HEK293 (cell line): Measurements from ENCODE around the gene PMF1.

Source experiments
- CTCF ChIA-PET: fragments of 350-600 bp; formaldehyde crosslinking; extraction: SDS; loops from one replicate; lab custom pipeline; 2021; ENCODE audit warnings: antibody characterized with exemption; lab: Yijun Ruan, JAX
- POLR2A ChIA-PET: fragments of 300-600 bp; formaldehyde crosslinking; extraction: SDS; loops from one replicate; lab custom pipeline; 2020; ENCODE audit warnings: antibody characterized with exemption, inconsistent platforms; lab: Yijun Ruan, JAX
- H3K27ac ChIP-seq: fragments of 200-500 bp; sonication (Bioruptor generic); 2 replicates; pipeline ENCODE4 v1.5.1; 2014; ENCODE audit warnings: low read depth, low read length, control low read depth, inconsistent platforms; ENCODE audit errors: extremely low read depth
- H3K36me3 ChIP-seq, 2 experiments: fragments of 200-500 bp in 1 of 2; sonication (Bioruptor generic) in 1 of 2; 1 replicate in 1 of 2; 2 replicates in 1 of 2; pipeline ENCODE4 v1.5.1; 2014 to 2017; ENCODE audit warnings: inconsistent platforms in 2 of 2, low read length in 2 of 2; ENCODE audit not compliant: control insufficient read depth in 2 of 2, insufficient read depth in 1 of 2
- H3K4me1 ChIP-seq: fragments of 200-500 bp; sonication (Bioruptor generic); 2 replicates; pipeline ENCODE4 v1.5.1; 2014; ENCODE audit warnings: mild to moderate bottlenecking, low read length, inconsistent platforms; ENCODE audit not compliant: control insufficient read depth, insufficient read depth
- H3K4me3 ChIP-seq: 2 replicates; pipeline ENCODE4 v1.5.1; 2011; ENCODE audit warnings: low read depth, mild to moderate bottlenecking, control low read depth, low read length, moderate library complexity
- H3K9me3 ChIP-seq: fragments of 200-500 bp; sonication (Bioruptor generic); 2 replicates; pipeline ENCODE4 v1.5.1; 2014; ENCODE audit warnings: low read depth, low read length, inconsistent platforms; ENCODE audit not compliant: control insufficient read depth, insufficient read depth
- KLF16 ChIP-seq: fragments of 450-650 bp; formaldehyde crosslinking; IDR thresholded peaks from 2 replicates; pipeline ENCODE4 v1.5.1; 2017; ENCODE audit warnings: missing biosample characterization, missing genetic modification characterization
- MZF1 ChIP-seq: fragments of 450-650 bp; formaldehyde crosslinking; IDR thresholded peaks from 2 replicates; pipeline ENCODE4 v1.5.1; 2017; ENCODE audit warnings: missing biosample characterization, missing genetic modification characterization, borderline replicate concordance
- OSR2 ChIP-seq: fragments of 450-650 bp; formaldehyde crosslinking; IDR thresholded peaks from 2 replicates; pipeline ENCODE4 v1.5.1; 2016; ENCODE audit warnings: missing biosample characterization, missing genetic modification characterization
- TCF7L2 ChIP-seq: IDR thresholded peaks from 2 replicates; pipeline ENCODE4 v1.6.1; 2011; ENCODE audit warnings: low read depth, mild to moderate bottlenecking, inconsistent platforms, low read length, moderate library complexity, borderline replicate concordance
- YY1 ChIP-seq: fragments of 450-650 bp; formaldehyde crosslinking; IDR thresholded peaks from 2 replicates; pipeline ENCODE4 v1.5.1; 2018; ENCODE audit warnings: missing biosample characterization, missing genetic modification characterization
- ZEB2 ChIP-seq: fragments of 450-650 bp; formaldehyde crosslinking; IDR thresholded peaks from 2 replicates; pipeline ENCODE4 v1.5.1; 2016; ENCODE audit warnings: missing biosample characterization, missing genetic modification characterization
- ZFHX2 ChIP-seq: fragments of 450-650 bp; formaldehyde crosslinking; conservative IDR thresholded peaks from 2 replicates; pipeline ENCODE4 v1.5.1; 2016; ENCODE audit warnings: missing biosample characterization, missing genetic modification characterization
- ZFP37 ChIP-seq: fragments of 450-650 bp; formaldehyde crosslinking; IDR thresholded peaks from 2 replicates; pipeline ENCODE4 v1.5.1; 2016; ENCODE audit warnings: missing biosample characterization, missing genetic modification characterization
- ZNF114 ChIP-seq: fragments of 450-650 bp; formaldehyde crosslinking; IDR thresholded peaks from 2 replicates; pipeline ENCODE4 v1.5.0; 2017; ENCODE audit warnings: missing biosample characterization, missing genetic modification characterization
- ZNF169 ChIP-seq: fragments of 450-650 bp; formaldehyde crosslinking; IDR thresholded peaks from 2 replicates; pipeline ENCODE4 v1.5.1; 2016; ENCODE audit warnings: missing biosample characterization, missing genetic modification characterization
- ZNF174 ChIP-seq: fragments of 450-650 bp; formaldehyde crosslinking; IDR thresholded peaks from 2 replicates; pipeline ENCODE4 v1.5.0; 2017; ENCODE audit warnings: missing biosample characterization, mild to moderate bottlenecking, missing genetic modification characterization
- ZNF223 ChIP-seq: fragments of 450-650 bp; formaldehyde crosslinking; IDR thresholded peaks from 2 replicates; pipeline ENCODE4 v1.5.1; 2016; ENCODE audit warnings: missing biosample characterization, missing genetic modification characterization
- ZNF501 ChIP-seq: fragments of 450-650 bp; formaldehyde crosslinking; IDR thresholded peaks from 2 replicates; pipeline ENCODE4 v1.5.1; 2016; ENCODE audit warnings: missing biosample characterization, missing genetic modification characterization
- ZNF521 ChIP-seq: fragments of 450-650 bp; formaldehyde crosslinking; IDR thresholded peaks from 2 replicates; pipeline ENCODE4 v1.5.1; 2017; ENCODE audit warnings: missing biosample characterization, mild to moderate bottlenecking, missing genetic modification characterization
- ZNF610 ChIP-seq: fragments of 450-650 bp; formaldehyde crosslinking; IDR thresholded peaks from 2 replicates; pipeline ENCODE4 v1.5.1; 2016; ENCODE audit warnings: missing biosample characterization, missing genetic modification characterization, borderline replicate concordance
- ZNF623 ChIP-seq: fragments of 450-650 bp; formaldehyde crosslinking; IDR thresholded peaks from 2 replicates; pipeline ENCODE4 v1.5.1; 2016; ENCODE audit warnings: missing biosample characterization, missing genetic modification characterization
- ZNF626 ChIP-seq: fragments of 450-650 bp; sonication (Bioruptor Pico); formaldehyde crosslinking; IDR thresholded peaks from 2 replicates; pipeline ENCODE4 v1.5.1; 2018; ENCODE audit warnings: missing biosample characterization, missing genetic modification characterization, inconsistent platforms
- ZNF837 ChIP-seq: fragments of 450-650 bp; formaldehyde crosslinking; IDR thresholded peaks from 2 replicates; pipeline ENCODE4 v1.5.1; 2016; ENCODE audit warnings: missing biosample characterization, missing genetic modification characterization
- ZNF843 ChIP-seq: fragments of 450-650 bp; formaldehyde crosslinking; IDR thresholded peaks from 2 replicates; pipeline ENCODE4 v1.5.1; 2016; ENCODE audit warnings: missing biosample characterization, missing genetic modification characterization
- ZSCAN16 ChIP-seq: fragments of 450-650 bp; formaldehyde crosslinking; IDR thresholded peaks from 2 replicates; pipeline ENCODE4 v1.5.1; 2016; ENCODE audit warnings: missing biosample characterization, missing genetic modification characterization
- ZSCAN30 ChIP-seq: fragments of 450-650 bp; IDR thresholded peaks from 2 replicates; pipeline ENCODE4 v1.5.1; 2018; ENCODE audit warnings: missing biosample characterization, mild to moderate bottlenecking, missing genetic modification characterization, moderate library complexity
- ZXDB ChIP-seq: fragments of 450-650 bp; formaldehyde crosslinking; IDR thresholded peaks from 2 replicates; pipeline ENCODE4 v1.5.1; 2016; ENCODE audit warnings: missing biosample characterization, missing genetic modification characterization
- TF ChIP-seq, protein P1 (sequence below): IDR thresholded peaks from 2 replicates; pipeline ENCODE4 v1.6.1; 2011; ENCODE audit warnings: mild to moderate bottlenecking, low read depth, low read length, borderline replicate concordance
- TF ChIP-seq, protein P2 (sequence below): fragments of 450-650 bp; formaldehyde crosslinking; conservative IDR thresholded peaks from 2 replicates; pipeline ENCODE4 v1.5.1; 2016; ENCODE audit warnings: low read depth, missing biosample characterization, missing genetic modification characterization
- TF ChIP-seq, protein P3 (sequence below): fragments of 450-650 bp; formaldehyde crosslinking; IDR thresholded peaks from 2 replicates; pipeline ENCODE4 v1.5.1; 2017; ENCODE audit warnings: missing biosample characterization, missing genetic modification characterization
- TF ChIP-seq, protein P4 (sequence below): fragments of 450-650 bp; formaldehyde crosslinking; IDR thresholded peaks from 2 replicates; pipeline ENCODE4 v1.5.1; 2016; ENCODE audit warnings: missing biosample characterization, missing genetic modification characterization

PMF1 gene

DNA sequence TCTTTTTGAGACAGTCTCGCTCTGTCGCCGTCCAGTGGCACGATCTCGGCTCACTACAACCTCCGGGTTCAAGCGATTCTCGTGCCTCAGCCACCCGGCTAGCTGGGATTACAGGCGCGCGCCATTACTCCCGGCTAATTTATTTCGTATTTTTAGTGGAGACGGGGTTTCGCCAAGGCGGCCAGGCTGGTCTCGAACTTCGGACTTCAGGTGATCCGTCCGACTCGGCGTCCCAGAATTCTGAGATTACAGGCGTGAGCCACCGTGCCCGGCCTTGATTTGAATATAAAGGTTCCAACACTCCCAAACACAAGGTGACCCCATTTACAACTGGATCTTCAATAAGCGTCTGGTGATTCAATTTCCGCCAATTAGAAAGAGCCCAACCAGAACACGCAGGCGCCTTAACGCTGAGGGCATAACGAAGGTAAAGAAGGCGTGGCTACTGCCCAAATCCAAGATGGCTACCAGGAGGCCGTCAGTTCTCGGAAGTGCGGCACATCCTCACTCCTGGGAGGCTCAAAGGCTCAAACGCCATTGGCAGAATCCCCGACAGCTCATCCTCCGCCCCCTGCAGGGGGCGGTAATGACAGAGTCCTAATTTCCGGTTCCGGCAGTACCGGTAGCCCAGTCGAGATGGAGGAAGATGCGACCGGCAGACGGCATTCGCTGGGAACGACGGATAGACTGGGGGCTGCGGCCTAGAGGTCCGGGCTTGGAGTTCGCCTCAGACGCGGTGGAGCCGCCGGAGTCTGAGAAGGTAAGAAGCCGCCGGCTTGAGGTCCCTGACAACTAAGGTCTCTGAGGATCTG lies 19.1 kb upstream of the PMF1 start, which contains the start of gene SLC25A44 (continued):
- no peak for TF ChIP-seq ZNF169
- TF ChIP-seq TCF7L2 = no peak
- no peak for TF ChIP-seq ZNF837 (tag by site-specific recombination)
- no peak for TF ChIP-seq ZNF223 (tag by site-specific recombination)
- TF ChIP-seq ZNF174 (tag by site-specific recombination) = no peak
- peak; percentile 63; the same call in 1 of the 2 replicates for TF ChIP-seq ZSCAN30
- peak; percentile 85 for TF ChIP-seq YY1 (tag by site-specific recombination)
- no peak for TF ChIP-seq OSR2
- TF ChIP-seq ZNF626 (tag by site-specific recombination) = no peak
- TF ChIP-seq, protein P1, sequence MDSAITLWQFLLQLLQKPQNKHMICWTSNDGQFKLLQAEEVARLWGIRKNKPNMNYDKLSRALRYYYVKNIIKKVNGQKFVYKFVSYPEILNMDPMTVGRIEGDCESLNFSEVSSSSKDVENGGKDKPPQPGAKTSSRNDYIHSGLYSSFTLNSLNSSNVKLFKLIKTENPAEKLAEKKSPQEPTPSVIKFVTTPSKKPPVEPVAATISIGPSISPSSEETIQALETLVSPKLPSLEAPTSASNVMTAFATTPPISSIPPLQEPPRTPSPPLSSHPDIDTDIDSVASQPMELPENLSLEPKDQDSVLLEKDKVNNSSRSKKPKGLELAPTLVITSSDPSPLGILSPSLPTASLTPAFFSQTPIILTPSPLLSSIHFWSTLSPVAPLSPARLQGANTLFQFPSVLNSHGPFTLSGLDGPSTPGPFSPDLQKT = peak; percentile 84
- TF ChIP-seq ZNF623 (tag by site-specific recombination) = no peak
- no peak for TF ChIP-seq ZNF521 (tag by site-specific recombination)
- 0 out of 2 replicates have a peak, but pooled peaks have one; percentile 19 for TF ChIP-seq ZNF843 (tag by site-specific recombination)
- 0 out of 2 replicates have a peak, but pooled peaks have one; percentile 45 for TF ChIP-seq ZEB2 (tag by site-specific recombination)
- TF ChIP-seq, protein P2, sequence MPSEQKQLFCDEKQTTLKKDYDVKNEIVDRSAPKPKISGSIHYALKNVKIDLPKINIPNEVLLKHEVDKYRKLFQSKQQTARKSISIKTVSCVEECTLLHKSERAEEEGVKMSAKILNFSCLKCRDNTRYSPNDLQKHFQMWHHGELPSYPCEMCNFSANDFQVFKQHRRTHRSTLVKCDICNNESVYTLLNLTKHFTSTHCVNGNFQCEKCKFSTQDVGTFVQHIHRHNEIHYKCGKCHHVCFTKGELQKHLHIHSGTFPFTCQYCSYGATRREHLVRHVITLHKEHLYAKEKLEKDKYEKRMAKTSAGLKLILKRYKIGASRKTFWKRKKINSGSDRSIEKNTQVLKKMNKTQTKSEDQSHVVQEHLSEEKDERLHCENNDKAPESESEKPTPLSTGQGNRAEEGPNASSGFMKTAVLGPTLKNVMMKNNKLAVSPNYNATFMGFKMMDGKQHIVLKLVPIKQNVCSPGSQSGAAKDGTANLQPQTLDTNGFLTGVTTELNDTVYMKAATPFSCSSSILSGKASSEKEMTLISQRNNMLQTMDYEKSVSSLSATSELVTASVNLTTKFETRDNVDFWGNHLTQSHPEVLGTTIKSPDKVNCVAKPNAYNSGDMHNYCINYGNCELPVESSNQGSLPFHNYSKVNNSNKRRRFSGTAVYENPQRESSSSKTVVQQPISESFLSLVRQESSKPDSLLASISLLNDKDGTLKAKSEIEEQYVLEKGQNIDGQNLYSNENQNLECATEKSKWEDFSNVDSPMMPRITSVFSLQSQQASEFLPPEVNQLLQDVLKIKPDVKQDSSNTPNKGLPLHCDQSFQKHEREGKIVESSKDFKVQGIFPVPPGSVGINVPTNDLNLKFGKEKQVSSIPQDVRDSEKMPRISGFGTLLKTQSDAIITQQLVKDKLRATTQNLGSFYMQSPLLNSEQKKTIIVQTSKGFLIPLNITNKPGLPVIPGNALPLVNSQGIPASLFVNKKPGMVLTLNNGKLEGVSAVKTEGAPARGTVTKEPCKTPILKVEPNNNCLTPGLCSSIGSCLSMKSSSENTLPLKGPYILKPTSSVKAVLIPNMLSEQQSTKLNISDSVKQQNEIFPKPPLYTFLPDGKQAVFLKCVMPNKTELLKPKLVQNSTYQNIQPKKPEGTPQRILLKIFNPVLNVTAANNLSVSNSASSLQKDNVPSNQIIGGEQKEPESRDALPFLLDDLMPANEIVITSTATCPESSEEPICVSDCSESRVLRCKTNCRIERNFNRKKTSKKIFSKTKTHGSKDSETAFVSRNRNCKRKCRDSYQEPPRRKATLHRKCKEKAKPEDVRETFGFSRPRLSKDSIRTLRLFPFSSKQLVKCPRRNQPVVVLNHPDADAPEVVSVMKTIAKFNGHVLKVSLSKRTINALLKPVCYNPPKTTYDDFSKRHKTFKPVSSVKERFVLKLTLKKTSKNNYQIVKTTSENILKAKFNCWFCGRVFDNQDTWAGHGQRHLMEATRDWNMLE (tag by site-specific recombination) = peak; percentile 64
- TF ChIP-seq ZNF114 (tag by site-specific recombination) = no peak
- no peak for TF ChIP-seq ZSCAN16 (tag by site-specific recombination)
- no peak for TF ChIP-seq ZNF610 (tag by site-specific recombination)
- peak; percentile 61 for TF ChIP-seq ZXDB (tag by site-specific recombination)
- TF ChIP-seq, all 188 proteins: peak for 38

DNA sequence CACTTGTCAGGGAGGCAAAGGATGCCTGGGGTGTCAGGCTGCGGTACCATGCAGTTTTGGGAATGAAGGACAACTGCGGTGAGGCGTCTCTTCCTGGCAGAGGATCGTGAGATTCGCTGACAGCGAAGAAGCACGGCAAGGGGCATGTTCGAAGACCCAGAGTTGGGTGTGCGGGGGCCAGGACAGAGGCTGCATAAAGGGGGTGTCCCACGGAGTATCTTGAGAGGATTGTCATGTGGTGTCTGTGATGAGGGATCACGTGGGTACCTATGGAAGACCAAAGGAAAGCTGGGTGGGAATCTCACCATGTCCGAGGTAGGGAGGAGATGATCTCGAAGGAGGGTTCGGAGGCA lies 18.5 kb upstream of the PMF1 start:
- Histone ChIP-seq H3K4me1 (peaks cover 3% of the 10 kb centered on the region; the same call in 1 of the 2 replicates), H3K9me3 (no peaks in the 10 kb centered on the region), H3K4me3 (peak overlapping the region; percentile 80), H3K36me3 (peaks cover 0 to 32% of the 10 kb centered on the region in 2 experiments; a peak in 1 of 3 replicates), H3K27ac (peak overlapping the region; percentile 50; the same call in 1 of the 2 replicates)
- CTCF ChIA-PET = interaction anchor here (1.1 to 1.5 kb wide), 2 partner anchors 9 to 31 kb away, joined by 4 to 7 read pairs; no protein-coding TSS in a partner anchor
- POLR2A ChIA-PET = interaction anchor here (0.6 to 2.4 kb wide), 8 partner anchors 9 to 112 kb away, joined by 3 to 49 read pairs (median 3); partner anchors contain the start of genes LMNA and PMF1
- TF ChIP-seq ZFP37 (tag by site-specific recombination) = no peak
- TF ChIP-seq MZF1 = no peak
- TF ChIP-seq KLF16 (tag by site-specific recombination) = 0 out of 2 replicates have a peak, but pooled peaks have one; percentile 49
- TF ChIP-seq ZNF521 (tag by site-specific recombination) = no peak
- TF ChIP-seq, protein P3, sequence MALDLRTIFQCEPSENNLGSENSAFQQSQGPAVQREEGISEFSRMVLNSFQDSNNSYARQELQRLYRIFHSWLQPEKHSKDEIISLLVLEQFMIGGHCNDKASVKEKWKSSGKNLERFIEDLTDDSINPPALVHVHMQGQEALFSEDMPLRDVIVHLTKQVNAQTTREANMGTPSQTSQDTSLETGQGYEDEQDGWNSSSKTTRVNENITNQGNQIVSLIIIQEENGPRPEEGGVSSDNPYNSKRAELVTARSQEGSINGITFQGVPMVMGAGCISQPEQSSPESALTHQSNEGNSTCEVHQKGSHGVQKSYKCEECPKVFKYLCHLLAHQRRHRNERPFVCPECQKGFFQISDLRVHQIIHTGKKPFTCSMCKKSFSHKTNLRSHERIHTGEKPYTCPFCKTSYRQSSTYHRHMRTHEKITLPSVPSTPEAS (tag by site-specific recombination) = no peak
- 0 out of 2 replicates have a peak, but pooled peaks have one; percentile 4 for TF ChIP-seq ZFHX2 (tag by site-specific recombination)
- 0 out of 2 replicates have a peak, but pooled peaks have one; percentile 18 for TF ChIP-seq ZNF501 (tag by site-specific recombination)
- TF ChIP-seq, protein P4, sequence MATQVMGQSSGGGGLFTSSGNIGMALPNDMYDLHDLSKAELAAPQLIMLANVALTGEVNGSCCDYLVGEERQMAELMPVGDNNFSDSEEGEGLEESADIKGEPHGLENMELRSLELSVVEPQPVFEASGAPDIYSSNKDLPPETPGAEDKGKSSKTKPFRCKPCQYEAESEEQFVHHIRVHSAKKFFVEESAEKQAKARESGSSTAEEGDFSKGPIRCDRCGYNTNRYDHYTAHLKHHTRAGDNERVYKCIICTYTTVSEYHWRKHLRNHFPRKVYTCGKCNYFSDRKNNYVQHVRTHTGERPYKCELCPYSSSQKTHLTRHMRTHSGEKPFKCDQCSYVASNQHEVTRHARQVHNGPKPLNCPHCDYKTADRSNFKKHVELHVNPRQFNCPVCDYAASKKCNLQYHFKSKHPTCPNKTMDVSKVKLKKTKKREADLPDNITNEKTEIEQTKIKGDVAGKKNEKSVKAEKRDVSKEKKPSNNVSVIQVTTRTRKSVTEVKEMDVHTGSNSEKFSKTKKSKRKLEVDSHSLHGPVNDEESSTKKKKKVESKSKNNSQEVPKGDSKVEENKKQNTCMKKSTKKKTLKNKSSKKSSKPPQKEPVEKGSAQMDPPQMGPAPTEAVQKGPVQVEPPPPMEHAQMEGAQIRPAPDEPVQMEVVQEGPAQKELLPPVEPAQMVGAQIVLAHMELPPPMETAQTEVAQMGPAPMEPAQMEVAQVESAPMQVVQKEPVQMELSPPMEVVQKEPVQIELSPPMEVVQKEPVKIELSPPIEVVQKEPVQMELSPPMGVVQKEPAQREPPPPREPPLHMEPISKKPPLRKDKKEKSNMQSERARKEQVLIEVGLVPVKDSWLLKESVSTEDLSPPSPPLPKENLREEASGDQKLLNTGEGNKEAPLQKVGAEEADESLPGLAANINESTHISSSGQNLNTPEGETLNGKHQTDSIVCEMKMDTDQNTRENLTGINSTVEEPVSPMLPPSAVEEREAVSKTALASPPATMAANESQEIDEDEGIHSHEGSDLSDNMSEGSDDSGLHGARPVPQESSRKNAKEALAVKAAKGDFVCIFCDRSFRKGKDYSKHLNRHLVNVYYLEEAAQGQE (tag by site-specific recombination) = no peak
